Endothelial cell of umbilical vein (primary cell): Measurements from ENCODE around the gene OR2T4. TPM values are rescaled to one million over a fixed set of nuclear protein-coding genes. Genes with fewer than 3 reads are reported as not detected.

Source experiments
- BruUV-seq: library from RNA; stranded (reverse); fragments of 400-500 nt; replicated peaks from 2 replicates; lab custom pipeline; 2021; lab: Mats Ljungman, UMichigan
- CTCF ChIA-PET: fragments of 300-600, 350-600 bp; sonication (Branson Sonifier 250); formaldehyde crosslinking; loops from one replicate; lab custom pipeline; 2021; ENCODE audit warnings: antibody characterized with exemption, inconsistent platforms; lab: Charles Lee
- POLR2A ChIA-PET: fragments of 300-600, 350-600 bp; sonication (Branson Sonifier 250); formaldehyde crosslinking; loops from one replicate; lab custom pipeline; 2021; ENCODE audit warnings: antibody characterized with exemption, inconsistent platforms; lab: Charles Lee
- DNase-seq: peaks from one replicate; pipeline ENCODE4 v3.0.0-alpha.2; 2011; ENCODE audit warnings: low read depth, low spot score
- FAIRE-seq: peaks from 2 replicates; lab custom pipeline; 2011; peaks lifted over from hg19 to GRCh38; lab: Jason Lieb, UNC
- H2AFZ ChIP-seq: 2 replicates; pipeline ENCODE4 v1.6.0; 2012; ENCODE audit warnings: low read depth, low read length, control low read depth, inconsistent platforms
- H3K27ac ChIP-seq: 2 replicates; pipeline ENCODE4 v1.5.1; 2011; ENCODE audit warnings: low read depth, mild to moderate bottlenecking, control low read depth, low read length, moderate library complexity; ENCODE audit not compliant: insufficient read depth
- H3K27me3 ChIP-seq, 2 experiments: 2 replicates each; pipeline versions ENCODE4 v1.6.0 to v1.6.1; 2011; ENCODE audit warnings: low read length in 2 of 2, mixed read lengths in 1 of 2; ENCODE audit not compliant: control insufficient read depth in 2 of 2, insufficient read depth in 2 of 2
- H3K36me3 ChIP-seq, 2 experiments: 2 replicates in 1 of 2; 3 replicates in 1 of 2; pipeline ENCODE4 v1.5.1; 2011; ENCODE audit warnings: low read length in 2 of 2, mild to moderate bottlenecking in 1 of 2, moderate library complexity in 1 of 2; ENCODE audit not compliant: control insufficient read depth in 2 of 2, insufficient read depth in 2 of 2; ENCODE audit errors: extremely low read depth in 1 of 2
- H3K4me1 ChIP-seq: 3 replicates; pipeline ENCODE4 v1.5.1; 2011; ENCODE audit warnings: mild to moderate bottlenecking, low read length; ENCODE audit not compliant: control insufficient read depth, insufficient read depth; ENCODE audit errors: extremely low read depth
- H3K4me2 ChIP-seq: 2 replicates; pipeline ENCODE4 v1.6.1; 2011; ENCODE audit warnings: low read length, control low read depth, mixed read lengths; ENCODE audit not compliant: insufficient read depth
- H3K4me3 ChIP-seq, 3 experiments: fragments of 200-600 bp in 1 of 3; sonication (generic), shearing (Covaris generic) in 1 of 3; replicated peaks in 1 of 3; 2 replicates each; pipeline ENCODE4 v1.5.1; 2011 to 2016; ENCODE audit warnings: control low read depth in 3 of 3, low read length in 3 of 3, mild to moderate bottlenecking in 2 of 3, inconsistent platforms in 1 of 3, low read depth in 1 of 3, moderate library complexity in 1 of 3; ENCODE audit not compliant: insufficient read depth in 1 of 3
- H3K79me2 ChIP-seq: 2 replicates; pipeline ENCODE4 v1.6.0; 2012; ENCODE audit warnings: low read length, inconsistent platforms; ENCODE audit not compliant: control insufficient read depth, insufficient read depth
- H3K9ac ChIP-seq: replicated peaks from 2 replicates; pipeline ENCODE3; 2011; ENCODE audit warnings: low read length, control low read depth; ENCODE audit not compliant: insufficient read depth; ENCODE audit errors: extremely low read depth
- H3K9me1 ChIP-seq: replicated peaks from 3 replicates; pipeline ENCODE4 v1.6.0; 2011; ENCODE audit warnings: mild to moderate bottlenecking, low read length; ENCODE audit not compliant: control insufficient read depth, insufficient read depth; ENCODE audit errors: extremely low read depth
- H3K9me3 ChIP-seq: replicated peaks from 2 replicates; pipeline ENCODE4 v1.5.1; 2012; ENCODE audit warnings: low read length, inconsistent platforms; ENCODE audit not compliant: control insufficient read depth, insufficient read depth
- H4K20me1 ChIP-seq: replicated peaks from 2 replicates; pipeline ENCODE3; 2011; ENCODE audit warnings: mild to moderate bottlenecking, low read length; ENCODE audit not compliant: control insufficient read depth, insufficient read depth; ENCODE audit errors: extremely low read depth
- EZH2 ChIP-seq: IDR thresholded peaks from 2 replicates; pipeline ENCODE4 v1.6.1; 2012; ENCODE audit warnings: borderline replicate concordance, low read depth, mild to moderate bottlenecking, moderate library complexity, low read length, inconsistent platforms; ENCODE audit not compliant: severe bottlenecking
- FOS ChIP-seq: IDR thresholded peaks from 2 replicates; pipeline ENCODE4 v1.6.1; 2011; ENCODE audit warnings: mild to moderate bottlenecking, low read length, moderate library complexity, borderline replicate concordance; ENCODE audit not compliant: insufficient read depth
- GATA2 ChIP-seq: IDR thresholded peaks from 2 replicates; pipeline ENCODE4 v1.7.0; 2011; ENCODE audit warnings: low read depth, mild to moderate bottlenecking, moderate library complexity, mixed read lengths, low read length; ENCODE audit not compliant: insufficient read length, insufficient read depth
- JUN ChIP-seq: IDR thresholded peaks from 2 replicates; pipeline ENCODE4 v1.6.1; 2011; ENCODE audit warnings: borderline replicate concordance, low read depth; ENCODE audit not compliant: insufficient read length, insufficient read depth
- MYC ChIP-seq: IDR thresholded peaks from one replicate; pipeline ENCODE4 v1.6.1; 2011; ENCODE audit warnings: mild to moderate bottlenecking, low read depth, low read length
- POLR2A ChIP-seq: IDR thresholded peaks from 2 replicates; pipeline ENCODE4 v1.6.1; 2012; ENCODE audit warnings: low read depth, mild to moderate bottlenecking, control low read depth, low read length
- POLR2AphosphoS5 ChIP-seq: IDR thresholded peaks from 2 replicates; pipeline ENCODE4 v1.6.1; 2012; ENCODE audit warnings: low read depth, mild to moderate bottlenecking, control low read depth, low read length, moderate library complexity; ENCODE audit not compliant: insufficient read depth
- dilution Hi-C: fragments of 300-500 bp; cut with MboI; formaldehyde crosslinking; loops from one replicate; pipeline ENCODE4 v1.15.0; 2019; ENCODE audit warnings: low sequenced_read_pairs; ENCODE audit not compliant: extremely low pct_ligation_motif_present
- intact Hi-C: fragments of 100-400 bp; cut with micrococcal nuclease; formaldehyde crosslinking; loops from one replicate; pipeline ENCODE4 v1.10.0; 2022
- polyA plus RNA-seq, 4 experiments: library from polyadenylated mRNA; depleted of rRNA in 3 of 4; stranded (reverse) in 3 of 4; unstranded in 1 of 4; fragments of >200 nt; gene quantifications; 2 replicates each; pipeline versions ENCODE4 v1.2.1 to v1.2.3, GENCODE V29; 2011 to 2012; ENCODE audit warnings: missing spikeins in 1 of 4
- total RNA-seq: library from RNA; stranded (reverse); gene quantifications from 2 replicates; pipeline ENCODE4 v1.2.3, GENCODE V29; 2021
- TF ChIP-seq, protein P1 (sequence below): IDR thresholded peaks from 2 replicates; pipeline ENCODE4 v1.6.1; 2011; ENCODE audit not compliant: insufficient read depth, insufficient read length
- TF ChIP-seq, protein P2 (sequence below), 2 donors: IDR thresholded peaks; 1 replicate in 1 of 2; 2 replicates in 1 of 2; pipeline ENCODE4 v1.5.1; 2011; ENCODE audit warnings: low read length in 2 of 2, mild to moderate bottlenecking in 2 of 2, moderate library complexity in 2 of 2, control low read depth in 1 of 2, inconsistent platforms in 1 of 2, low read depth in 1 of 2; ENCODE audit not compliant: insufficient read depth in 1 of 2; ENCODE audit errors: extremely low read depth in 1 of 2

Gene OR2T4
- total and polyA plus RNA-seq, 2 donors (not counting 3 experiments of a cell fraction or from before 2014, with no cell fraction given): not detected

DNA sequence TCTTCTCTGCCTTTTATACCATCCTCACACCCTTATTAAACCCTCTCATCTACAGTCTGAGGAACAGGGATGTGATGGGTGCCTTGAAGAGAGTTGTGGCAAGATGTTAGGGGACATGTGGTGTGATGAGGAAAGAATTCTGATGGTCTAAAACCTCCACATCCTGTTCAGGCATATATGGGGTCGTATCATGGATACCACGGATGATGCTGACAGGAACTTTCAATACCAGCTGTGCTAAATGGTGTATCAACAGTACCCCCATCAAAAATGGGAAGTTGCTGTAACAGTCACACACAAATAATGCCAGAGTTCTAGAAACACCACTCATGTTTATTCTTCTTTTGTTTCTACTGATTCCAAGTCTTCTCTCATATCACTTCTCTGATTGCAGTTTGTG is 27.0 kb downstream of the OR2T4 start:
- DNase-seq (no peak), FAIRE-seq (no peak)
- Histone ChIP-seq H3K27ac (no peak overlapping the region), H3K9me1 (no peaks in the 10 kb centered on the region), H3K4me3 (no peak overlapping the region), H3K9ac (no peak overlapping the region), H3K27me3 (no peaks in the 10 kb centered on the region), H3K4me2 (no peak overlapping the region), H3K79me2 (no peaks in the 10 kb centered on the region), H3K4me1 (no peaks in the 10 kb centered on the region), H3K36me3 (no peaks in the 10 kb centered on the region), H4K20me1 (no peaks in the 10 kb centered on the region), H2AFZ (no peak overlapping the region), H3K9me3 (no peaks in the 10 kb centered on the region)
- no TSS peak for BruUV-seq
- dilution Hi-C loops (no loop called here), intact Hi-C loops (no loop called here)
- POLR2A ChIA-PET: no interaction called here
- TF ChIP-seq POLR2AphosphoS5: no peak
- TF ChIP-seq EZH2: no peak
- no peak for TF ChIP-seq GATA2
- TF ChIP-seq, protein P1, sequence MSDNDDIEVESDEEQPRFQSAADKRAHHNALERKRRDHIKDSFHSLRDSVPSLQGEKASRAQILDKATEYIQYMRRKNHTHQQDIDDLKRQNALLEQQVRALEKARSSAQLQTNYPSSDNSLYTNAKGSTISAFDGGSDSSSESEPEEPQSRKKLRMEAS: no peak
- no peak for TF ChIP-seq FOS
- TF ChIP-seq JUN: no peak
- TF ChIP-seq POLR2A: no peak
- no peak for TF ChIP-seq MYC
- TF ChIP-seq, protein P2, sequence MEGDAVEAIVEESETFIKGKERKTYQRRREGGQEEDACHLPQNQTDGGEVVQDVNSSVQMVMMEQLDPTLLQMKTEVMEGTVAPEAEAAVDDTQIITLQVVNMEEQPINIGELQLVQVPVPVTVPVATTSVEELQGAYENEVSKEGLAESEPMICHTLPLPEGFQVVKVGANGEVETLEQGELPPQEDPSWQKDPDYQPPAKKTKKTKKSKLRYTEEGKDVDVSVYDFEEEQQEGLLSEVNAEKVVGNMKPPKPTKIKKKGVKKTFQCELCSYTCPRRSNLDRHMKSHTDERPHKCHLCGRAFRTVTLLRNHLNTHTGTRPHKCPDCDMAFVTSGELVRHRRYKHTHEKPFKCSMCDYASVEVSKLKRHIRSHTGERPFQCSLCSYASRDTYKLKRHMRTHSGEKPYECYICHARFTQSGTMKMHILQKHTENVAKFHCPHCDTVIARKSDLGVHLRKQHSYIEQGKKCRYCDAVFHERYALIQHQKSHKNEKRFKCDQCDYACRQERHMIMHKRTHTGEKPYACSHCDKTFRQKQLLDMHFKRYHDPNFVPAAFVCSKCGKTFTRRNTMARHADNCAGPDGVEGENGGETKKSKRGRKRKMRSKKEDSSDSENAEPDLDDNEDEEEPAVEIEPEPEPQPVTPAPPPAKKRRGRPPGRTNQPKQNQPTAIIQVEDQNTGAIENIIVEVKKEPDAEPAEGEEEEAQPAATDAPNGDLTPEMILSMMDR (IDR thresholded peaks at IDR 0.05; ENCODE audit: extremely low read depth in 1 of 2, insufficient read depth in 1 of 2, low read depth in 1 of 2, low read length in 2 of 2): no peak
- CTCF ChIA-PET: no interaction called here
